ENCODE results near the gene BOK.

Gene BOK

GRCh38 chr2:241618296-241618805 is 59.8 kb downstream of the BOK start:
- H3K36me3 ChIP-seq (ENCODE audit: control insufficient read depth, insufficient read depth, low read length), result peaks cover 3% of the 10 kb centered on the region
- no peaks in the 10 kb centered on the region for H3K27me3 ChIP-seq (ENCODE audit: control insufficient read depth, insufficient read depth, low read length)
- H3K4me1 ChIP-seq (ENCODE audit: control insufficient read depth, insufficient read depth, low read length), result no peaks in the 10 kb centered on the region
- H3K9ac ChIP-seq (ENCODE audit: low read length), result no peak overlapping the region
- no peak overlapping the region for H3K27ac ChIP-seq (ENCODE audit: low read depth, low read length)
- H3K4me3 ChIP-seq (ENCODE audit: low read length), result no peak overlapping the region

DNA sequence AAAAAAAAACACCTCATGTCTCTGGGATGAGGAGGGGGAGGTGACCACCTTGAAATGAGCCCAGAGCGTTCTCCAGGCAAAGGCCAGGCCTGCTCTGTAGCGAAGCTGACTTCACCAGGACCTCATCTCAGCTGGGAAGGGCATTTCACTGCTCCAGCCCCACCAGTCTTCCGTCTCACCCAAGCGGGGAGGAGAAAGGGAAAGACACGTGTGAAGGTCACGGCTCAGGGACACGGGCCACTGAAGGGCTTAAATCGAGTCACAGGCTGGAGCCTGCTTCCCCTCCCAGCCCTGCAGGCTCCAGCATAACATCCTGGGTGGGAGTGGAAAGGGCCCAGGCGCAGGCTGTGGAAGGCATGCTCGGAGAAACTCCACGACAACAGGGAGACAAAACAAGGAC is 60.3 kb downstream of the BOK start:
- H3K9ac ChIP-seq (ENCODE audit: low read length), result no peak overlapping the region
- peaks cover 3% of the 10 kb centered on the region for H3K36me3 ChIP-seq (ENCODE audit: control insufficient read depth, insufficient read depth, low read length)
- no peak overlapping the region for H3K27ac ChIP-seq (ENCODE audit: low read depth, low read length)

GRCh38 chr2:241619597-241620418 is 61.3 kb downstream of the BOK start:
- Histone ChIP-seq H3K4me1 (ENCODE audit: control insufficient read depth, insufficient read depth, low read length) (no peaks in the 10 kb centered on the region), H3K27ac (ENCODE audit: low read depth, low read length) (no peak overlapping the region), H3K36me3 (ENCODE audit: control insufficient read depth, insufficient read depth, low read length) (peaks cover 3% of the 10 kb centered on the region), H3K9ac (ENCODE audit: low read length) (no peak overlapping the region), H3K27me3 (ENCODE audit: control insufficient read depth, insufficient read depth, low read length) (no peaks in the 10 kb centered on the region), H3K4me3 (ENCODE audit: low read length) (no peak overlapping the region)

More for the DNA sequence above, 60.3 kb downstream of the BOK start:
- H3K4me1 ChIP-seq (ENCODE audit: control insufficient read depth, insufficient read depth, low read length), result no peaks in the 10 kb centered on the region
- H3K4me3 ChIP-seq (ENCODE audit: low read length), result no peak overlapping the region
- H3K27me3 ChIP-seq (ENCODE audit: control insufficient read depth, insufficient read depth, low read length), result no peaks in the 10 kb centered on the region

- no peaks in the 10 kb centered on the region for H3K4me1 ChIP-seq (ENCODE audit: control insufficient read depth, insufficient read depth, low read length)
- no peak overlapping the region for H3K9ac ChIP-seq (ENCODE audit: low read length)
- no peaks in the 10 kb centered on the region for H3K27me3 ChIP-seq (ENCODE audit: control insufficient read depth, insufficient read depth, low read length)
- H3K36me3 ChIP-seq (ENCODE audit: control insufficient read depth, insufficient read depth, low read length), result peaks cover 3% of the 10 kb centered on the region
- H3K27ac ChIP-seq (ENCODE audit: low read depth, low read length), result no peak overlapping the region
- no peak overlapping the region for H3K4me3 ChIP-seq (ENCODE audit: low read length)
Observed at GRCh38 chr2:241620419-241620769, 61.8 kb downstream of the BOK start.

Measured in rectal smooth muscle tissue (tissue), 1 donor.